GM12872 (cell line): ENCODE data around the gene PPP1R12A.

Experiments used
- TF ChIP-seq, protein P1 (sequence below): IDR thresholded peaks from 3 replicates; pipeline ENCODE4 v1.5.1; 2011; ENCODE audit warnings: low read depth, mild to moderate bottlenecking, low read length, moderate library complexity; ENCODE audit not compliant: insufficient read depth

Gene PPP1R12A

GRCh38 chr12:79822475-79822874, 112.4 kb downstream of the PPP1R12A start:
- TF ChIP-seq, protein P1, sequence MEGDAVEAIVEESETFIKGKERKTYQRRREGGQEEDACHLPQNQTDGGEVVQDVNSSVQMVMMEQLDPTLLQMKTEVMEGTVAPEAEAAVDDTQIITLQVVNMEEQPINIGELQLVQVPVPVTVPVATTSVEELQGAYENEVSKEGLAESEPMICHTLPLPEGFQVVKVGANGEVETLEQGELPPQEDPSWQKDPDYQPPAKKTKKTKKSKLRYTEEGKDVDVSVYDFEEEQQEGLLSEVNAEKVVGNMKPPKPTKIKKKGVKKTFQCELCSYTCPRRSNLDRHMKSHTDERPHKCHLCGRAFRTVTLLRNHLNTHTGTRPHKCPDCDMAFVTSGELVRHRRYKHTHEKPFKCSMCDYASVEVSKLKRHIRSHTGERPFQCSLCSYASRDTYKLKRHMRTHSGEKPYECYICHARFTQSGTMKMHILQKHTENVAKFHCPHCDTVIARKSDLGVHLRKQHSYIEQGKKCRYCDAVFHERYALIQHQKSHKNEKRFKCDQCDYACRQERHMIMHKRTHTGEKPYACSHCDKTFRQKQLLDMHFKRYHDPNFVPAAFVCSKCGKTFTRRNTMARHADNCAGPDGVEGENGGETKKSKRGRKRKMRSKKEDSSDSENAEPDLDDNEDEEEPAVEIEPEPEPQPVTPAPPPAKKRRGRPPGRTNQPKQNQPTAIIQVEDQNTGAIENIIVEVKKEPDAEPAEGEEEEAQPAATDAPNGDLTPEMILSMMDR = no peak

- TF ChIP-seq, protein P1 = no peak
Measured at GRCh38 chr12:79818856-79819255, 116.0 kb downstream of the PPP1R12A start.

- TF ChIP-seq, protein P1 = no peak
Measured at GRCh38 chr12:79782172-79782900, 152.6 kb downstream of the PPP1R12A start.

GRCh38 chr12:79778802-79779448, 156.0 kb downstream of the PPP1R12A start:
- TF ChIP-seq, protein P1 = no peak

DNA sequence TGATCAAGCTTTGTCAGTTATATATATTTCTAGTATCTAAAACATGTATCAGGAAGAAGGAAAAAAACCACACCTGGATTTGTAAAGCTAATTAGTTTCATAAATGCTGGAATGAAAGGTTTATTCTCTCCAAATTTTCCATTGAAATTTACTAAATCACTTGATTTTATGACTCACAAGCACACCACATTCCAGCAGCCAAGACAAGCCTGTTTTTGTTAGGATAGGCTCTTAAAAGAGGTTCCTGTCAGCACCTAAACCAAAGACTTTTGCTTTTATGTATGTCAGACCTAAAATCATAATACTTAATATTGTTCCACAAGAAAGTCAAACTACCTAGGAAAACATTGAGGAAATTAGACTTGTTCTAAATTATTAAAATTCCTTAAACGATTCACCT, 158.8 kb downstream of the PPP1R12A start:
- TF ChIP-seq, protein P1 = no peak

DNA sequence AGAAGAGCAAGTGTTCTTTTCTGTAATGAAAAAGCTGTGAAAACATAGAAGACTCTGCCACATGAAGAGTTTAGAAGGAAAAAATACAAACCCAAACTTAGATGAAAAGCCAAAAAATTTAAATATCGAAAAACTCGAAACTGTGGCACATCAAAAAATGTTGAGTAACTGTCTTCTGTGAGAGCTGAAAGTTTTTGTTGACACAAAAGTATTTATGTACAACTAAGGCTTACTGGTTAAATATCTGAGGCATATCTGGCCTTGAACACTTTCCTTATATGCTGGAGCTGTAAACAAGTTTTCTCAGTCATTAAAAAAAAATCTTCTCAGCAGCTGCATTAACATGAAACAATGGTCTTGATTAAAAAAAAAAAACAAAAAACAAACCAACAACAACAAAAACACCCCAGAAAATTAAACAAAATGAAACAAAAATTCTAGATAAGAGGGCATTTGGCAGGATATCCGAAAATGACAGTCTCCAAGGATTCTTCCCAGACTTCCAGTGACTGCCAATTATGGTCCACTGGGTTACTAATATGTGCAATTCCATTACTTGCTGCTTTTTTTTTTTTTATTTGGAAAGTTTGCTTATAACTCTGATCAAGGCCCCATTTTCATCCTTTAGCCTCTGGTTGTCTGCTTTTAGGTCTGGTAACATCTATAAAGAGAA, 159.4 kb downstream of the PPP1R12A start:
- TF ChIP-seq, protein P1 = no peak

- TF ChIP-seq, protein P1 = no peak
Measured at GRCh38 chr12:79773896-79774295, 161.0 kb downstream of the PPP1R12A start.
